ENCODE data around the gene PDS5B.

DNA sequence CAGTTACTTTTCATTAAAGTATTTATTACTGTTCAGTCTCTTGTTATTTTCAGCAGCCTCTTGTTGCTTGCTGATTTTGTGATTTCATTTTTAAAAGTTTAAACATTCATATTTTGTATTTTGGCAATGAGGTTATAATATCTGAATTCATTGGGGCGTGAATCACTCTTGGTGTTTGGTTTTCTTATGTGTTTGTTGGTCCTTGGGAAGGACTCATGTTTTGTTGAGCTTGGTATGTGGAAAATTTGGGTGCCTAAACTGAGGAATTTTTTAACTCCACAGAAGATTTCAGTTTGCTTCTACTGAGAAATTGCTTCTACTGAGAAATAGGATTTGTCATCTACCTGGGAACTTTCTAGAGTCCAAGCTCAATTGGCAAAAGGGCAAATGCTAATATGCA, 38.2 kb downstream of the PDS5B start:
- no peak for TF ChIP-seq POLR2A (IDR thresholded peaks at IDR 0.05)
- TF ChIP-seq, protein P1, sequence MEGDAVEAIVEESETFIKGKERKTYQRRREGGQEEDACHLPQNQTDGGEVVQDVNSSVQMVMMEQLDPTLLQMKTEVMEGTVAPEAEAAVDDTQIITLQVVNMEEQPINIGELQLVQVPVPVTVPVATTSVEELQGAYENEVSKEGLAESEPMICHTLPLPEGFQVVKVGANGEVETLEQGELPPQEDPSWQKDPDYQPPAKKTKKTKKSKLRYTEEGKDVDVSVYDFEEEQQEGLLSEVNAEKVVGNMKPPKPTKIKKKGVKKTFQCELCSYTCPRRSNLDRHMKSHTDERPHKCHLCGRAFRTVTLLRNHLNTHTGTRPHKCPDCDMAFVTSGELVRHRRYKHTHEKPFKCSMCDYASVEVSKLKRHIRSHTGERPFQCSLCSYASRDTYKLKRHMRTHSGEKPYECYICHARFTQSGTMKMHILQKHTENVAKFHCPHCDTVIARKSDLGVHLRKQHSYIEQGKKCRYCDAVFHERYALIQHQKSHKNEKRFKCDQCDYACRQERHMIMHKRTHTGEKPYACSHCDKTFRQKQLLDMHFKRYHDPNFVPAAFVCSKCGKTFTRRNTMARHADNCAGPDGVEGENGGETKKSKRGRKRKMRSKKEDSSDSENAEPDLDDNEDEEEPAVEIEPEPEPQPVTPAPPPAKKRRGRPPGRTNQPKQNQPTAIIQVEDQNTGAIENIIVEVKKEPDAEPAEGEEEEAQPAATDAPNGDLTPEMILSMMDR (IDR thresholded peaks at IDR 0.05): no peak
- no peak for TF ChIP-seq POLR2AphosphoS5 (IDR thresholded peaks at IDR 0.05; ENCODE audit: insufficient read depth in 1 of 2, low read depth in 1 of 2)
